OCI-LY7 (cell line): ENCODE data around the gene IQCE. TPM values are rescaled to one million over a fixed set of nuclear protein-coding genes. Genes with fewer than 3 reads are reported as not detected.

Experiments used
- BruUV-seq: library from RNA; stranded (reverse); fragments of 400-500 nt; replicated peaks from 2 replicates; lab custom pipeline; 2021; lab: Mats Ljungman, UMichigan
- CTCF ChIA-PET: fragments of 300-600 bp; sonication (Branson Sonifier 250); formaldehyde crosslinking; loops from one replicate; lab custom pipeline; 2022; ENCODE audit warnings: antibody characterized with exemption; ENCODE audit not compliant: unreplicated experiment; lab: Charles Lee
- POLR2A ChIA-PET: fragments of 300-600 bp; sonication (Branson Sonifier 250); formaldehyde crosslinking; loops from one replicate; lab custom pipeline; 2022; ENCODE audit warnings: antibody characterized with exemption; lab: Charles Lee
- DNase-seq: peaks from one replicate; pipeline ENCODE4 v3.0.0-alpha.2; 2015; ENCODE audit warnings: low spot score
- H2AFZ ChIP-seq: fragments of 200-600 bp; sonication (generic), shearing (Covaris generic); 2 replicates; pipeline ENCODE4 v1.6.1; 2014; ENCODE audit warnings: mild to moderate bottlenecking, antibody characterized with exemption, low read length, moderate library complexity
- H3K27ac ChIP-seq: fragments of 200-600 bp; sonication (generic); 2 replicates; pipeline ENCODE4 v1.5.1; 2014; ENCODE audit warnings: mixed run types, low read depth, mild to moderate bottlenecking, moderate library complexity, low read length, inconsistent platforms; ENCODE audit not compliant: poor library complexity, severe bottlenecking
- H3K36me3 ChIP-seq: fragments of 200-600 bp; sonication (generic); 2 replicates; pipeline ENCODE4 v1.6.1; 2014; ENCODE audit warnings: mild to moderate bottlenecking, antibody characterized with exemption, low read length, moderate library complexity, mixed read lengths; ENCODE audit not compliant: insufficient read depth
- H3K4me1 ChIP-seq: fragments of 200-600 bp; sonication (generic); 2 replicates; pipeline ENCODE4 v1.5.1; 2014; ENCODE audit warnings: mild to moderate bottlenecking, low read length; ENCODE audit not compliant: insufficient read depth, poor library complexity, severe bottlenecking
- H3K4me2 ChIP-seq: fragments of 200-600 bp; sonication (generic); 2 replicates; pipeline ENCODE4 v1.6.1; 2014; ENCODE audit warnings: mild to moderate bottlenecking, low read length
- H3K4me3 ChIP-seq: fragments of 200-600 bp; sonication (generic); 2 replicates; pipeline ENCODE4 v1.5.1; 2014; ENCODE audit warnings: mild to moderate bottlenecking, low read depth, low read length; ENCODE audit not compliant: poor library complexity, severe bottlenecking
- H3K79me2 ChIP-seq: fragments of 200-600 bp; sonication (generic); 2 replicates; pipeline ENCODE4 v1.6.1; 2016; ENCODE audit warnings: low read depth, mild to moderate bottlenecking, low read length, moderate library complexity, mixed read lengths; ENCODE audit not compliant: insufficient read depth
- H3K9me2 ChIP-seq: fragments of 200-600 bp; sonication (generic); 2 replicates; pipeline ENCODE4 v1.6.1; 2016; ENCODE audit warnings: mild to moderate bottlenecking, low read length, mixed read lengths; ENCODE audit not compliant: insufficient read depth
- H3K9me3 ChIP-seq: fragments of 200-600 bp; sonication (generic); 2 replicates; pipeline ENCODE4 v1.6.1; 2014; ENCODE audit warnings: mild to moderate bottlenecking, mixed run types, low read length, mixed read lengths
- H4K20me1 ChIP-seq: fragments of 200-600 bp; sonication (generic); 2 replicates; pipeline ENCODE4 v1.6.1; 2014; ENCODE audit warnings: mild to moderate bottlenecking, antibody characterized with exemption, low read length, moderate library complexity, mixed read lengths; ENCODE audit not compliant: insufficient read depth
- CTCF ChIP-seq: fragments of 200-600 bp; sonication (generic); conservative IDR thresholded peaks from 2 replicates; pipeline ENCODE4 v1.5.1; 2014; ENCODE audit warnings: mild to moderate bottlenecking, antibody characterized with exemption, low read length, moderate library complexity, mixed read lengths
- EZH2phosphoT487 ChIP-seq: fragments of 200-600 bp; sonication (generic); IDR thresholded peaks from 2 replicates; pipeline ENCODE4 v1.6.1; 2018; ENCODE audit warnings: low read depth, borderline replicate concordance, mild to moderate bottlenecking, mixed run types, antibody characterized with exemption, low read length, moderate library complexity, mixed read lengths
- intact Hi-C: fragments of 100-400 bp; cut with micrococcal nuclease; formaldehyde crosslinking; loops from one replicate; pipeline ENCODE4 v1.10.0; 2022; ENCODE audit not compliant: unreplicated experiment
- total RNA-seq, 2 experiments: library from RNA; depleted of rRNA in 1 of 2; stranded (reverse); fragments of >200 nt in 1 of 2; shearing (Covaris generic) in 1 of 2; gene quantifications; 2 replicates each; pipeline ENCODE4 v1.2.3, GENCODE V29; 2014 to 2022

The IQCE gene
- total RNA-seq, 2 experiments from 2014 or later: 6.2 to 6.6 TPM

- H3K36me3 ChIP-seq: no peaks in the 10 kb centered on the region
- H3K9me3 ChIP-seq: no peaks in the 10 kb centered on the region
- ChIA-PET POLR2A (no interaction called here), CTCF (no interaction called here)
- intact Hi-C loops: no loop called here
- no peak overlapping the region for H2AFZ ChIP-seq
- H3K9me2 ChIP-seq: no peaks in the 10 kb centered on the region
- H3K4me3 ChIP-seq: no peak overlapping the region
- H3K4me2 ChIP-seq: no peak overlapping the region
- no TSS peak for BruUV-seq
- H4K20me1 ChIP-seq: no peaks in the 10 kb centered on the region
- no peak overlapping the region for H3K27ac ChIP-seq
- DNase-seq: no peak
- no peaks in the 10 kb centered on the region for H3K79me2 ChIP-seq
- TF ChIP-seq EZH2phosphoT487 (no peak), CTCF (no peak)
- H3K4me1 ChIP-seq: no peaks in the 10 kb centered on the region
These were observed 93.9 kb downstream of the IQCE start for GRCh38 chr7:2652736-2653060.

- Histone ChIP-seq H3K27ac (no peak overlapping the region), H3K4me3 (no peak overlapping the region), H3K9me3 (no peaks in the 10 kb centered on the region), H4K20me1 (no peaks in the 10 kb centered on the region), H3K9me2 (no peaks in the 10 kb centered on the region), H3K79me2 (no peaks in the 10 kb centered on the region), H3K4me2 (no peak overlapping the region), H3K36me3 (no peaks in the 10 kb centered on the region), H3K4me1 (no peaks in the 10 kb centered on the region), H2AFZ (no peak overlapping the region)
- intact Hi-C loops: no loop called here
- ChIA-PET CTCF (interaction anchor here (0.6 to 1.2 kb wide), 2 partner anchors 9 to 17 kb away, joined by 3 to 4 read pairs; no protein-coding TSS in a partner anchor), POLR2A (interaction anchor here (0.5 to 0.6 kb wide), 3 partner anchors 45 to 134 kb away, joined by 3 to 4 read pairs (median 3); no protein-coding TSS in a partner anchor)
- no peak for DNase-seq
- BruUV-seq: no TSS peak
- no peak for TF ChIP-seq EZH2phosphoT487
- TF ChIP-seq CTCF: no peak
These were observed 95.3 kb downstream of the IQCE start for GRCh38 chr7:2654059-2654458.

- TF ChIP-seq CTCF (no peak), EZH2phosphoT487 (no peak)
- CTCF ChIA-PET: no interaction called here
- Histone ChIP-seq H3K27ac (no peak overlapping the region), H3K4me2 (no peak overlapping the region), H3K4me3 (no peak overlapping the region), H3K9me2 (no peaks in the 10 kb centered on the region), H3K9me3 (no peaks in the 10 kb centered on the region), H4K20me1 (no peaks in the 10 kb centered on the region), H2AFZ (no peak overlapping the region), H3K79me2 (no peaks in the 10 kb centered on the region), H3K36me3 (no peaks in the 10 kb centered on the region), H3K4me1 (no peaks in the 10 kb centered on the region)
- POLR2A ChIA-PET: no interaction called here
- BruUV-seq: no TSS peak
- intact Hi-C loops: no loop called here
- no peak for DNase-seq
These were observed 97.3 kb downstream of the IQCE start for GRCh38 chr7:2655870-2656614.
